Measurements from ENCODE around the gene FGFRL1. TPM values are rescaled to one million over a fixed set of nuclear protein-coding genes. Genes with fewer than 3 reads are reported as not detected.
"Not testable (repeated sequence)": the region's sequence is repeated elsewhere in the genome, so short reads cannot be mapped to it uniquely, and the experiment has no call there.

FGFRL1 gene
- total RNA-seq, 6 experiments from 2014 or later = 27.9 to 60.1 (median 45.7) TPM

- no peak overlapping the region for H3K4me3 ChIP-seq
- DNase-seq (peak; percentile 30 to 87 (median 52)), ATAC-seq (peak in 3 of 4 donors; percentile 6 to 79 (median 9))
- no peak overlapping the region for H3K27ac ChIP-seq
- H3K9me3 ChIP-seq = no peaks in the 10 kb centered on the region
- TF ChIP-seq POLR2A (IDR thresholded peaks at IDR 0.05) = no peak
- TF ChIP-seq CTCF (IDR thresholded peaks at IDR 0.05) = no peak
- 11% methylated on average over 7 of the region's 36 CpGs for WGBS (ENCODE audit: insufficient coverage, low coverage, low lambda C conversion rate, missing lambda C conversion rate)
- intact Hi-C loops (cut with DNase I) = no loop called here
- no peaks in the 10 kb centered on the region for H3K36me3 ChIP-seq
- H3K27me3 ChIP-seq = no peaks in the 10 kb centered on the region
- H3K4me1 ChIP-seq = peaks cover 0 to 12% (median 4%) of the 10 kb centered on the region in 4 donors
These were observed 32.4 kb downstream of the FGFRL1 start for GRCh38 chr4:1043651-1044468.

GRCh38 chr4:1044469-1045192 is 33.2 kb downstream of the FGFRL1 start:
- Histone ChIP-seq H3K27ac (no peak overlapping the region), H3K4me3 (no peak overlapping the region), H3K27me3 (no peaks in the 10 kb centered on the region), H3K9me3 (no peaks in the 10 kb centered on the region), H3K36me3 (no peaks in the 10 kb centered on the region), H3K4me1 (peaks cover 0 to 12% (median 4%) of the 10 kb centered on the region in 4 donors)
- intact Hi-C loops (cut with DNase I) = no loop called here
- no CpG with 5 or more reads among the region's 12 CpGs for WGBS (ENCODE audit: insufficient coverage, low coverage, low lambda C conversion rate, missing lambda C conversion rate)
- no peak for TF ChIP-seq CTCF (IDR thresholded peaks at IDR 0.05)
- TF ChIP-seq POLR2A (IDR thresholded peaks at IDR 0.05) = no peak
- DNase-seq (peak; percentile 13 to 44 (median 31)), ATAC-seq (no peak)

GRCh38 chr4:1045193-1045594 is 33.8 kb downstream of the FGFRL1 start:
- ATAC-seq (no peak), DNase-seq (peak; percentile 13 to 44 (median 43))
- H3K27ac ChIP-seq = no peak overlapping the region
- TF ChIP-seq POLR2A (IDR thresholded peaks at IDR 0.05) (no peak), CTCF (IDR thresholded peaks at IDR 0.05) (no peak)
- intact Hi-C loops (cut with DNase I) = no loop called here
- H3K4me3 ChIP-seq = no peak overlapping the region
- 74% methylated on average over 3 of the region's 14 CpGs for WGBS (ENCODE audit: insufficient coverage, low coverage, low lambda C conversion rate, missing lambda C conversion rate)
- no peaks in the 10 kb centered on the region for H3K36me3 ChIP-seq
- no peaks in the 10 kb centered on the region for H3K27me3 ChIP-seq
- no peaks in the 10 kb centered on the region for H3K9me3 ChIP-seq
- peaks cover 0 to 12% (median 4%) of the 10 kb centered on the region in 4 donors for H3K4me1 ChIP-seq

GRCh38 chr4:1045595-1046201 is 34.3 kb downstream of the FGFRL1 start:
- H3K4me3 ChIP-seq = no peak overlapping the region
- TF ChIP-seq CTCF (IDR thresholded peaks at IDR 0.05) (no peak), POLR2A (IDR thresholded peaks at IDR 0.05) (no peak)
- intact Hi-C loops (cut with DNase I) = no loop called here
- no peaks in the 10 kb centered on the region for H3K27me3 ChIP-seq
- no peaks in the 10 kb centered on the region for H3K36me3 ChIP-seq
- no peak for ATAC-seq
- DNase-seq = peak; percentile 13 to 41 (median 40)
- H3K9me3 ChIP-seq = no peaks in the 10 kb centered on the region
- H3K4me1 ChIP-seq = peaks cover 0 to 12% (median 4%) of the 10 kb centered on the region in 4 donors
- no peak overlapping the region for H3K27ac ChIP-seq
- WGBS (ENCODE audit: insufficient coverage, low coverage, low lambda C conversion rate, missing lambda C conversion rate) = 64% methylated on average over 12 of the region's 36 CpGs

- intact Hi-C loops (cut with DNase I); H3K9me3 ChIP-seq; H3K27me3 ChIP-seq; H3K36me3 ChIP-seq: not testable (repeated sequence)
- DNase-seq (peak; percentile 70 to 83 (median 81)), ATAC-seq (peak; percentile 42 to 70 (median 64))
- Histone ChIP-seq H3K4me1 (peaks cover 0 to 12% (median 4%) of the 10 kb centered on the region in 4 donors), H3K27ac (peak overlapping the region in 1 of 3 donors; percentile 52), H3K4me3 (peak overlapping the region in 1 of 3 donors; percentile 16)
- WGBS (ENCODE audit: insufficient coverage, low coverage, low lambda C conversion rate, missing lambda C conversion rate) = 28% methylated on average over 29 of the region's 29 CpGs
These were observed 35.2 kb downstream of the FGFRL1 start for GRCh38 chr4:1046581-1047011.

Measured in right lobe of liver (tissue), 6 donors.